ENCODE measurements around the gene GJC1. TPM values are rescaled to one million over a fixed set of nuclear protein-coding genes. Genes with fewer than 3 reads are reported as not detected.

The GJC1 gene
- total RNA-seq, 1 experiment from 2014 or later = 53.4 TPM

GRCh38 chr17:44859701-44860100 is 29.6 kb upstream of the GJC1 start:
- H3K36me3 ChIP-seq = peaks cover 97% of the 10 kb centered on the region

GRCh38 chr17:44854192-44854591 is 24.1 kb upstream of the GJC1 start:
- DNase-seq (ENCODE audit: low read depth in 1 of 2, low spot score in 2 of 2) = no peak
- H3K27ac ChIP-seq = no peak overlapping the region
- H3K36me3 ChIP-seq = peaks cover 97% of the 10 kb centered on the region
- no peaks in the 10 kb centered on the region for H3K27me3 ChIP-seq (replicated peaks)
- no peaks in the 10 kb centered on the region for H3K4me1 ChIP-seq (replicated peaks)
- H3K4me3 ChIP-seq = no peak overlapping the region
- H3K9me3 ChIP-seq (replicated peaks) = no peaks in the 10 kb centered on the region

More at GRCh38 chr17:44859701-44860100, 29.6 kb upstream of the GJC1 start:
- H3K27ac ChIP-seq = no peak overlapping the region
- H3K4me3 ChIP-seq = no peak overlapping the region
- H3K27me3 ChIP-seq (replicated peaks) = no peaks in the 10 kb centered on the region
- peaks cover under 1% of the 10 kb centered on the region for H3K4me1 ChIP-seq (replicated peaks)
- DNase-seq (ENCODE audit: low read depth in 1 of 2, low spot score in 2 of 2) = no peak
- H3K9me3 ChIP-seq (replicated peaks) = no peaks in the 10 kb centered on the region

- Histone ChIP-seq H3K27ac (no peak overlapping the region), H3K4me1 (replicated peaks) (no peaks in the 10 kb centered on the region; the same call in 1 of the 2 replicates), H3K36me3 (peaks cover 62% of the 10 kb centered on the region), H3K27me3 (replicated peaks) (no peaks in the 10 kb centered on the region), H3K4me3 (no peak overlapping the region), H3K9me3 (replicated peaks) (no peaks in the 10 kb centered on the region)
- no peak for DNase-seq (ENCODE audit: low read depth in 1 of 2, low spot score in 2 of 2)
Observed at GRCh38 chr17:44850612-44851011, 20.5 kb upstream of the GJC1 start.

GRCh38 chr17:44850025-44850424 is 19.9 kb upstream of the GJC1 start:
- peaks cover 6% of the 10 kb centered on the region for H3K4me1 ChIP-seq (replicated peaks)
- H3K27ac ChIP-seq = no peak overlapping the region
- peaks cover 56% of the 10 kb centered on the region for H3K36me3 ChIP-seq

GRCh38 chr17:44848961-44849489 is 18.9 kb upstream of the GJC1 start:
- Histone ChIP-seq H3K9me3 (replicated peaks) (no peaks in the 10 kb centered on the region), H3K36me3 (peaks cover 46% of the 10 kb centered on the region), H3K27me3 (replicated peaks) (no peaks in the 10 kb centered on the region), H3K4me1 (replicated peaks) (peaks cover 16% of the 10 kb centered on the region), H3K27ac (no peak overlapping the region), H3K4me3 (no peak overlapping the region)
- no peak for DNase-seq (ENCODE audit: low read depth in 1 of 2, low spot score in 2 of 2)

More at GRCh38 chr17:44850025-44850424, 19.9 kb upstream of the GJC1 start:
- Histone ChIP-seq H3K9me3 (replicated peaks) (no peaks in the 10 kb centered on the region), H3K27me3 (replicated peaks) (no peaks in the 10 kb centered on the region), H3K4me3 (no peak overlapping the region)
- no peak for DNase-seq (ENCODE audit: low read depth in 1 of 2, low spot score in 2 of 2)

- Histone ChIP-seq H3K4me3 (no peak overlapping the region), H3K27ac (no peak overlapping the region), H3K27me3 (replicated peaks) (no peaks in the 10 kb centered on the region)
Observed at GRCh38 chr17:44848257-44848795, 18.2 kb upstream of the GJC1 start.

GRCh38 chr17:44847586-44847985 is 17.5 kb upstream of the GJC1 start, which contains the start of gene HIGD1B:
HIGD1B (plus strand) TSS chr17:44847883; CDS start chr17:44848153, 270 bp downstream.
- Histone ChIP-seq H3K27ac (no peak within 1 kb of the TSS), H3K36me3 (peaks cover 31% of the 10 kb centered on the region), H3K4me1 (replicated peaks) (peaks cover 25% of the 10 kb centered on the region), H3K27me3 (replicated peaks) (no peaks in the 10 kb centered on the region), H3K9me3 (replicated peaks) (no peaks in the 10 kb centered on the region), H3K4me3 (no peak within 1 kb of the TSS)
- DNase-seq (ENCODE audit: low read depth in 1 of 2, low spot score in 2 of 2) = no peak

More at GRCh38 chr17:44848257-44848795, 18.2 kb upstream of the GJC1 start:
- peaks cover 39% of the 10 kb centered on the region for H3K36me3 ChIP-seq
- no peak for DNase-seq (ENCODE audit: low read depth in 1 of 2, low spot score in 2 of 2)
- H3K9me3 ChIP-seq (replicated peaks) = no peaks in the 10 kb centered on the region
- peaks cover 20% of the 10 kb centered on the region for H3K4me1 ChIP-seq (replicated peaks)

- Histone ChIP-seq H3K27me3 (replicated peaks) (no peaks in the 10 kb centered on the region), H3K36me3 (peaks cover 18% of the 10 kb centered on the region), H3K9me3 (replicated peaks) (no peaks in the 10 kb centered on the region), H3K27ac (no peak overlapping the region), H3K4me1 (replicated peaks) (peaks cover 27% of the 10 kb centered on the region), H3K4me3 (no peak overlapping the region)
- no peak for DNase-seq (ENCODE audit: low read depth in 1 of 2, low spot score in 2 of 2)
Observed at GRCh38 chr17:44846206-44846605, 16.1 kb upstream of the GJC1 start.

GRCh38 chr17:44844390-44844830 is 14.3 kb upstream of the GJC1 start:
- H3K36me3 ChIP-seq = peaks cover 3% of the 10 kb centered on the region; the same call in 1 of the 2 replicates
- no peaks in the 10 kb centered on the region for H3K27me3 ChIP-seq (replicated peaks)
- peaks cover 33% of the 10 kb centered on the region for H3K4me1 ChIP-seq (replicated peaks)
- H3K4me3 ChIP-seq = no peak overlapping the region
- peak; percentile 73 to 90 for DNase-seq (ENCODE audit: low read depth in 1 of 2, low spot score in 2 of 2)
- H3K9me3 ChIP-seq (replicated peaks) = no peaks in the 10 kb centered on the region
- H3K27ac ChIP-seq = peak overlapping the region; percentile 73

- H3K4me1 ChIP-seq (replicated peaks) = peaks cover 33% of the 10 kb centered on the region
- H3K27me3 ChIP-seq (replicated peaks) = no peaks in the 10 kb centered on the region
- no peak for DNase-seq (ENCODE audit: low read depth in 1 of 2, low spot score in 2 of 2)
- H3K36me3 ChIP-seq = no peaks in the 10 kb centered on the region
- H3K27ac ChIP-seq = no peak overlapping the region
- no peaks in the 10 kb centered on the region for H3K9me3 ChIP-seq (replicated peaks)
- H3K4me3 ChIP-seq = no peak overlapping the region
Observed at GRCh38 chr17:44842748-44843147, 12.7 kb upstream of the GJC1 start.

GRCh38 chr17:44840936-44841335 is 10.8 kb upstream of the GJC1 start:
- H3K9me3 ChIP-seq (replicated peaks) = no peaks in the 10 kb centered on the region
- no peak for DNase-seq (ENCODE audit: low read depth in 1 of 2, low spot score in 2 of 2)
- peaks cover 33% of the 10 kb centered on the region for H3K4me1 ChIP-seq (replicated peaks)
- H3K4me3 ChIP-seq = no peak overlapping the region
- no peak overlapping the region for H3K27ac ChIP-seq
- no peaks in the 10 kb centered on the region for H3K27me3 ChIP-seq (replicated peaks)
- no peaks in the 10 kb centered on the region for H3K36me3 ChIP-seq

GRCh38 chr17:44840274-44840673 is 10.2 kb upstream of the GJC1 start:
- Histone ChIP-seq H3K27me3 (replicated peaks) (no peaks in the 10 kb centered on the region), H3K4me1 (replicated peaks) (peaks cover 30% of the 10 kb centered on the region), H3K4me3 (no peak overlapping the region), H3K36me3 (no peaks in the 10 kb centered on the region), H3K9me3 (replicated peaks) (no peaks in the 10 kb centered on the region), H3K27ac (no peak overlapping the region)
- DNase-seq (ENCODE audit: low read depth in 1 of 2, low spot score in 2 of 2) = no peak

GRCh38 chr17:44837196-44837595 is 7.1 kb upstream of the GJC1 start:
- H3K27ac ChIP-seq = no peak overlapping the region
- peaks cover 13% of the 10 kb centered on the region for H3K4me1 ChIP-seq (replicated peaks)
- H3K4me3 ChIP-seq = no peak overlapping the region
- H3K9me3 ChIP-seq (replicated peaks) = no peaks in the 10 kb centered on the region
- H3K27me3 ChIP-seq (replicated peaks) = no peaks in the 10 kb centered on the region
- DNase-seq (ENCODE audit: low read depth in 1 of 2, low spot score in 2 of 2) = no peak
- H3K36me3 ChIP-seq = no peaks in the 10 kb centered on the region

GRCh38 chr17:44832805-44833204 is 2.7 kb upstream of the GJC1 start:
- Histone ChIP-seq H3K27ac (no peak overlapping the region), H3K4me1 (replicated peaks) (peaks cover 34% of the 10 kb centered on the region), H3K4me3 (no peak overlapping the region), H3K36me3 (peaks cover 8% of the 10 kb centered on the region), H3K9me3 (replicated peaks) (no peaks in the 10 kb centered on the region), H3K27me3 (replicated peaks) (no peaks in the 10 kb centered on the region)
- DNase-seq (ENCODE audit: low read depth in 1 of 2, low spot score in 2 of 2) = no peak

All from SJSA1 (cell line).